Left lung (tissue), 10 donors: ENCODE data around the gene HCAR3. TPM values are rescaled to one million over a fixed set of nuclear protein-coding genes. Genes with fewer than 3 reads are reported as not detected.
"Not testable (repeated sequence)": the region's sequence is repeated elsewhere in the genome, so short reads cannot be mapped to it uniquely, and the experiment has no call there.

Source experiments
- ATAC-seq: fragments of 200-7000 bp; cut with Tn5 transposase; one replicate; pipeline ENCODE4 v1.9.1; 2020; ENCODE audit warnings: moderate library complexity
- DNase-seq, 4 donors: peaks; one replicate each; pipeline ENCODE4 v3.0.0-alpha.2; 2013 to 2020
- H3K27ac ChIP-seq, 2 donors: fragments of 200-600 bp; sonication (generic) in 1 of 2; one replicate each; pipeline versions ENCODE4 v1.5.0 to v1.8.0; 2020 to 2021
- H3K27me3 ChIP-seq, 2 donors: fragments of 200-600 bp; sonication (generic) in 1 of 2; one replicate each; pipeline versions ENCODE4 v1.5.0 to v1.8.0; 2020 to 2021
- H3K36me3 ChIP-seq, 2 donors: fragments of 200-600 bp; sonication (generic) in 1 of 2; one replicate each; pipeline versions ENCODE4 v1.5.0 to v1.8.0; 2020 to 2021
- H3K4me1 ChIP-seq, 2 donors: fragments of 200-600 bp; one replicate each; pipeline ENCODE4 v1.8.0; 2021
- H3K4me3 ChIP-seq, 2 donors: fragments of 200-600 bp; sonication (generic) in 1 of 2; one replicate each; pipeline versions ENCODE4 v1.5.0 to v1.8.0; 2020 to 2021; ENCODE audit warnings: mild to moderate bottlenecking in 1 of 2
- H3K9me3 ChIP-seq, 2 donors: fragments of 200-600 bp; sonication (generic) in 1 of 2; one replicate each; pipeline versions ENCODE4 v1.5.0 to v1.8.0; 2020 to 2021
- intact Hi-C, 2 donors: fragments of 100-400 bp; cut with DNase I; formaldehyde crosslinking; loops; one replicate each; pipeline versions ENCODE4 v1.11.2 to v1.14.2; 2022
- polyA plus RNA-seq, 6 donors: library from polyadenylated mRNA; unstranded; fragments of 120-200 nt; gene quantifications; one replicate each; pipeline ENCODE4 v1.2.1, GENCODE V29; 2013; ENCODE audit not compliant: insufficient read length in 6 of 6
- total RNA-seq, 2 donors: library from RNA; stranded (reverse); fragmentation: NEBNext Ultra II Directional; extraction: Animal tissue kit (Norgen Biotek cat#: 25700); gene quantifications; one replicate each; pipeline ENCODE4 v1.2.1, GENCODE V29; 2021
- TF ChIP-seq, protein P1 (sequence below), 2 donors: fragments of 200-600 bp; sonication (generic) in 1 of 2; IDR thresholded peaks; one replicate each; pipeline versions ENCODE4 v1.5.0 to v1.8.0; 2021; ENCODE audit warnings: antibody characterized with exemption in 2 of 2
- donor health status: DM: no; HTN: yes; CAD: no.
- donor health status: DM: no; HTN: no; CAD: no.

HCAR3 gene
- total and polyA plus RNA-seq, 8 donors: 0.07 to 2.8 (median 0.16) TPM; not detected in 2

DNA sequence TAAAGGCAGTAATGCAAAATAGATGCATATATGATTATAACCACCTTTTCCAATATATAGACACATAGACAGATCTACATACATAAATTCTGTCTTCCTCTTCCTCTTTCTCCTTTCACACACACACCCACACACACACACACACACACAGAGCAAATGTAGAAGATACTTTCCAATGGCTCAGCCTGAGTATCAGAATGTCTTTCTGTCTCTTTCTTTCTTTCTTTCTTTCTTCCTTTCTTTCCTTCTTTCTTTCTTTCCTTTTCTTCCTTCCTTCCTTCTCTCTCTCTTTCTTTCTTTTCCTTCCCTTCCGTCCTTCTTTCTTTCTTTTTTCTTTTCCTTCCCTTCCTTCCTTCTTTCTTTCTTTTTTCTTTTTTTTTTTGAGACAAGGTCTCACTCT, 5.3 kb downstream of the HCAR3 start:
- peak; percentile 40 for ATAC-seq
- H3K9me3 ChIP-seq, intact Hi-C loops, H3K27ac ChIP-seq, H3K4me3 ChIP-seq, DNase-seq, H3K27me3 ChIP-seq, H3K4me1 ChIP-seq, H3K36me3 ChIP-seq: not testable (repeated sequence)

DNA sequence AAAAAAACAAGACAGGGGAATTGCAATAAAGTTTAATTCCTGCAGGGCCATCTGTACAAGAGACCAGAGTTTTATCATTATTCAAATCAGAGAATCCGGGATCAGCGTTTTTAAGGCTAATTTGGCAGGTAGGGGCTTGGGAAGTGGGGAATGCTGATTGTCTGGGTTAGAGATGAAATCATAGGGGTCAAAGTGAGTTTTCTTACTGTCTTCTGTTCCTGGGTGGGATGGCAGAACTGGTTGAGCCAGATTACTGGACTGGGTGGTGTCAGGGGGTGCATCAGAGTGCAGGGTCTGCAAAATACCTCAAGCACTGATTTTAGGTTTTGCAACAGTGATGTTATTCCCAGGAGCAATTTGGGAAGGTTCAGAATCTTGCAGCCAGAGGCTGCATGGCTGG, 6.3 kb downstream of the HCAR3 start:
- ATAC-seq, H3K36me3 ChIP-seq, intact Hi-C loops, H3K9me3 ChIP-seq, H3K27ac ChIP-seq, DNase-seq, H3K4me3 ChIP-seq, H3K4me1 ChIP-seq, H3K27me3 ChIP-seq: not testable (repeated sequence)

DNA sequence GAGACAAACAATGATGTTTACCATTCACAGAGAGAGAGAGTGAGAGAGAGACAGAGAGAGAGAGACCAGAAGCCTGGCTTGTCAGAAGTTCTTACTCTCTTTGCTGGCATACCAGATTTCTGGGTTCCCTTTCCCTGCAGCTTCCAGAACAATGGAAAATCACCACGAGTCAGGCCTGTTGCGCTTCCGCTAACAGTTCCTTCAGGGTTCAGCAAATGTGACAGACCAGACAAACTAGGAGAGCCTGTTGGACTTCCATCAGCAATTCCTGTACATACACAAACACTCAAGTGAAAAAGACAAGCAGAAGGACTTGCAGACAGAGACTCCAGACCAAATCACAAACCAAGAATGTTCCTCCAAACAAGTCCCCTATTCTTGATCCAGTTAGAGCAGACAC, 7.3 kb downstream of the HCAR3 start:
- not testable (repeated sequence) for ATAC-seq

DNA sequence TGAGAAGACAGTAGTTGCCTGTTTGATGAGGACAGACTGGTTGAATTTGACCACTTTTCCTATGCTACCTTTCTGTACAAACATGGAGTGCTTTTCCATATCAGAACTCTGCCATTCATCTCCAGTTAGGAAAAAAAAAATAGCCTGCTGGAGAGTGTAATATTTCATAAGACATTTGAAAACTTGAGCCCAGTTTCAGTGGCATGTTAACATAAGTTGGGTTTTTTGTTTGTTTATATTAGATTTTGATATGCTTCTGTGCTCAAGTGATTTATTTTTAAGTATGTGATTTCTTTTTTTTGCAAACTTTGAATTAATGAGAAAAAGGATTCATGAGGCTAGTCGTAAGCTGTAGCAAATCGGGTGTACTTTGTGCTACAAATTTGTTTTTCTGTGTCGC, 12.8 kb downstream of the HCAR3 start:
- intact Hi-C loops, H3K27ac ChIP-seq, ATAC-seq, H3K4me3 ChIP-seq, DNase-seq, H3K27me3 ChIP-seq, H3K36me3 ChIP-seq, H3K4me1 ChIP-seq, H3K9me3 ChIP-seq: not testable (repeated sequence)

More for the DNA sequence above, 7.3 kb downstream of the HCAR3 start:
- H3K4me1 ChIP-seq, H3K36me3 ChIP-seq, intact Hi-C loops, H3K27ac ChIP-seq, H3K4me3 ChIP-seq, H3K9me3 ChIP-seq, DNase-seq, H3K27me3 ChIP-seq: not testable (repeated sequence)

DNA sequence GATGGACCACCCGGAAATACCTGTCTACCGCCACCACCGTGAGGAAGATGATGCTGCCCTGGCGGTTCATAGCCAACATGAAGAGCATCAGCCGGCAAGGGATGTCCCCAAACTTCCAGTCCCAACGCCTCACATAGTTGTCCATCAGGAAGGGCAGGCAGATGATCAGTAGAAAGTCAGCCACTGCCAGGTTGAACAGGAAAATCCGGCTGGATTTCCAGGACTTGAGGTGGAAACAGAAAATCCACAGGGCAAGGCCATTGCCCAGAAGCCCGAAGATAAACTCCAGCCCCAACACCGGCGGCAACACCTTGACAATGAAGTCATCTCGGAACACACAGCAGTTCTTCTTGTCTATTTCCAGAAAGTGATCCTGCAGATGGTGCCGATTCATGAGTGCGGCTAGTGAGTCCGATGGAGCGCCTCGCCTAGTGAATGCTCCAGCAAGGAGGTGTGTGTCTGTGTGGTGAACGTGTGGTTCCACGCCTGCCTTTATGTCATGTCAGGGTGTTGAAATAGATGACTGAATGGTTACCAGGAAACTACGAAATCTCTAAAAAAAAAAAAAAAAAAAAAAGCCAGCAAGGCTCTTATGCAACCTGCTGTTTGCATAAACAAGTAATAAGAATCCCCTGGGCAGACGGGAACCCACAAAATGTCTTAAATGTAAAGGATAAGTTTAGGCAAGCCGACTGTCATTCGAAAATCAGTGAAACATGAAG, 13.6 kb downstream of the HCAR3 start, which contains the start of gene HCAR2:
Gene HCAR2 (minus strand): TSS at position 468 of the 722 bp plus-strand sequence. CDS start 74 bp downstream, at position 394.
- ATAC-seq: peak; percentile 58
- H3K27me3 ChIP-seq, H3K4me3 ChIP-seq, H3K4me1 ChIP-seq, intact Hi-C loops, H3K36me3 ChIP-seq, H3K9me3 ChIP-seq: not testable (repeated sequence)
- peak in 1 of 4 donors; percentile 60 for DNase-seq
- H3K27ac ChIP-seq: peak within 1 kb of the TSS in 1 of 2 donors; percentile 50

DNA sequence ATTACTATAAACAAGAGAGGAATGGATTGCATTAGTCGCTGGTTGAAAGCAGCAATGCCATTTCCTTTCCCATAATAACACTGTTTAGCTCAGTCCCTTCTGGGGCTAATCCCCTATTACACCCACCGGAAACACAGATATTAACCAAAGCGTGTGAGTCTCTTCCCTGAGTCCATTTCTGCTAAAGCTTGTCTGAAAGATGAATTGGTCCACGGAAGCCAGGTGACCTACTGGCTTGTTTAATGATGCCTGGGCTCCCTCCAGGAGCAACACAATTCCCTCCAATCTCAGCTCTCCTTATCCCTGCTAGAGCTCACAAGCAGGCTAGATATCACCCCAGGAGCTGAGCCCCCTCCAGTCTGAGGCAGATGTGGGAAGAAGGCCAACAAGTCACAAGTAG, 15.1 kb downstream of the HCAR3 start:
- DNase-seq, H3K27ac ChIP-seq, H3K36me3 ChIP-seq, H3K4me3 ChIP-seq, intact Hi-C loops, ATAC-seq, H3K27me3 ChIP-seq, H3K9me3 ChIP-seq, H3K4me1 ChIP-seq: not testable (repeated sequence)

DNA sequence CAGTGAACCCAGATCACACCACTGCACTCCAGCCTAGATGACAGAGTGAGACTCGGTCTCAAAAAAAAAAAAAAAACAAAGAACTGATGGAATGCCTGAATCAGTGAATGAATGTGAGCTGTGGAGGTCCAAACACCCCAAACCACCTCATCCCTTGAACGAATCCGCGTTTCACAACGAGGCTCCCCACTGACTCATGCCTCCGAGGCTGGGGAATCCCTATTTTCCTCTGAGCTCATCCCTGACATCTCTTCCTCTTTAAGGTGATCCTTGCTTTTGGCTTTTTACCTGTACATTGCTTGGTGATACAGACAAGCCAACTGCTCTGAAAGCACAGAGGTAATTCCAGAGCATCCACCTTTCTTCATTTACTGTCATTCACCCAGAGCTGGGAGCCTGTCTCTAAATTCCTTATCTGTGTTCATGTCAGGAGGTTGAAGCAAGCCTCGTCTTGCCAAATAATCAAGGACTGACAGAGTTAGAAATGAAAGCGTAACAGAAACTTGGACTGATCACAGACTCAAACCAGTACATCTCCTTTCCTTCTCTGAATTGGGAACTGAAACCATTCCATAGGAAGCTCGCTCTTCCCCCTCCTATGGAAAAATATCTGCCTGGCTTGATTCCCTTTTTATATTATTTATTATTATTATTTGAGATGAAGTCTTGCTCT, 16.4 kb downstream of the HCAR3 start:
- H3K4me3 ChIP-seq, H3K27me3 ChIP-seq, H3K4me1 ChIP-seq, intact Hi-C loops, DNase-seq, H3K36me3 ChIP-seq, H3K27ac ChIP-seq, H3K9me3 ChIP-seq: not testable (repeated sequence)
- ATAC-seq: peak; percentile 46

DNA sequence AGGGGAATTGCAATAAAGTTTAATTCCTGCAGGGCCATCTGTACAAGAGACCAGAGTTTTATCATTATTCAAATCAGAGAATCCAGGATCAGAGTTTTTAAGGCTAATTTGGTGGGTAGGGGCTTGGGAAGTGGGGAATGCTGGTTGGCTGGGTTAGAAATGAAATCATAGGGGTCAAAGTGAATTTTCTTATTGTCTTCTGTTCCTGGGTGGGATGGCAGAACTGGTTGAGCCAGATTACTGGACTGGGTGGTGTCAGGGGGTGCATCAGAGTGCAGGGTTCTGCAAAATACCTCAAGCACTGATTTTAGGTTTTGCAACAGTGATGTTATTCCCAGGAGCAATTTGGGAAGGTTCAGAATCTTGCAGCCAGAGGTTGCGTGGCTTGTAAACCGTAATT, 19.7 kb downstream of the HCAR3 start:
- H3K4me1 ChIP-seq, intact Hi-C loops, ATAC-seq, H3K9me3 ChIP-seq, H3K27me3 ChIP-seq, DNase-seq, H3K4me3 ChIP-seq, H3K36me3 ChIP-seq, H3K27ac ChIP-seq: not testable (repeated sequence)

DNA sequence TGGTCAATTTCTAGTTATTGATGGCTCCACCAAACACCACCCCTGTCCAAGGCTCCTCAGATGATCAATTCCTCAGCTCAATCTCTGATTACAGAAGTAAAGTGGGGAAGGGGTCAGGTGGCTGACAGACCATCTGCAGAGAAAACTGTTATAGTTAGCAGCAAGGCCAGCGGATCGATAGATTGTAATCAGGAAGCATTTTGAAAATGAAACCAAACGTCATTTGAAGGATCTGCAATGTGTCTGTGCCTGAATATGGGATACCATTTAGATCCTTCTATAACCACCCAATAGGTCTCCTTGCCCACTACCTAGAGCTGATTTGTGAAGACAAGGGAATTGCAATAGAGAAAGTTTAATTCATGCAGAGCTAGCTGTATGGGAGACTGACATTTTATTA, 25.0 kb downstream of the HCAR3 start:
- Histone ChIP-seq H3K36me3 (no peaks in the 10 kb centered on the region), H3K27ac (no peak overlapping the region), H3K4me3 (no peak overlapping the region), H3K27me3 (no peaks in the 10 kb centered on the region), H3K9me3 (no peaks in the 10 kb centered on the region), H3K4me1 (no peaks in the 10 kb centered on the region)
- DNase-seq (no peak), ATAC-seq (no peak)
- intact Hi-C loops: no loop called here
- TF ChIP-seq, protein P1, sequence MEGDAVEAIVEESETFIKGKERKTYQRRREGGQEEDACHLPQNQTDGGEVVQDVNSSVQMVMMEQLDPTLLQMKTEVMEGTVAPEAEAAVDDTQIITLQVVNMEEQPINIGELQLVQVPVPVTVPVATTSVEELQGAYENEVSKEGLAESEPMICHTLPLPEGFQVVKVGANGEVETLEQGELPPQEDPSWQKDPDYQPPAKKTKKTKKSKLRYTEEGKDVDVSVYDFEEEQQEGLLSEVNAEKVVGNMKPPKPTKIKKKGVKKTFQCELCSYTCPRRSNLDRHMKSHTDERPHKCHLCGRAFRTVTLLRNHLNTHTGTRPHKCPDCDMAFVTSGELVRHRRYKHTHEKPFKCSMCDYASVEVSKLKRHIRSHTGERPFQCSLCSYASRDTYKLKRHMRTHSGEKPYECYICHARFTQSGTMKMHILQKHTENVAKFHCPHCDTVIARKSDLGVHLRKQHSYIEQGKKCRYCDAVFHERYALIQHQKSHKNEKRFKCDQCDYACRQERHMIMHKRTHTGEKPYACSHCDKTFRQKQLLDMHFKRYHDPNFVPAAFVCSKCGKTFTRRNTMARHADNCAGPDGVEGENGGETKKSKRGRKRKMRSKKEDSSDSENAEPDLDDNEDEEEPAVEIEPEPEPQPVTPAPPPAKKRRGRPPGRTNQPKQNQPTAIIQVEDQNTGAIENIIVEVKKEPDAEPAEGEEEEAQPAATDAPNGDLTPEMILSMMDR (IDR thresholded peaks at IDR 0.05): no peak
